H9 (cell line): Measurements from ENCODE around the gene POP4. TPM values are rescaled to one million over a fixed set of nuclear protein-coding genes. Genes with fewer than 3 reads are reported as not detected.

ENCODE experiments used
- DNase-seq: peaks from one replicate; pipeline ENCODE4 v3.0.0-alpha.2; 2017
- H2AFZ ChIP-seq: one replicate; pipeline ENCODE4 v1.6.1; 2013; ENCODE audit warnings: mild to moderate bottlenecking, low read length, control low read depth, moderate library complexity
- H2AK5ac ChIP-seq: 2 replicates; pipeline ENCODE4 v1.6.1; 2013; ENCODE audit warnings: low read length, control low read depth, mixed read lengths; ENCODE audit not compliant: insufficient read length
- H2BK120ac ChIP-seq: one replicate; pipeline ENCODE4 v1.6.1; 2013; ENCODE audit warnings: low read depth, mild to moderate bottlenecking, low read length, control low read depth, inconsistent platforms; ENCODE audit not compliant: poor library complexity, severe bottlenecking
- H2BK12ac ChIP-seq: 2 replicates; pipeline ENCODE4 v1.6.1; 2013; ENCODE audit warnings: low read length, control low read depth, mixed read lengths, low read depth; ENCODE audit not compliant: insufficient read length
- H2BK15ac ChIP-seq: 2 replicates; pipeline ENCODE4 v1.6.1; 2013; ENCODE audit warnings: low read depth, low read length, control low read depth
- H2BK20ac ChIP-seq: one replicate; pipeline ENCODE4 v1.6.1; 2013; ENCODE audit warnings: low read depth, mild to moderate bottlenecking, low read length, control low read depth, inconsistent platforms; ENCODE audit not compliant: poor library complexity, severe bottlenecking
- H2BK5ac ChIP-seq: 2 replicates; pipeline ENCODE4 v1.6.1; 2013; ENCODE audit warnings: low read length, control low read depth, mixed read lengths; ENCODE audit not compliant: insufficient read length
- H3K14ac ChIP-seq: 2 replicates; pipeline ENCODE4 v1.6.1; 2013; ENCODE audit warnings: low read length, control low read depth; ENCODE audit not compliant: insufficient read depth
- H3K18ac ChIP-seq: 2 replicates; pipeline ENCODE4 v1.6.1; 2013; ENCODE audit warnings: low read depth, mild to moderate bottlenecking, mixed read lengths, low read length, control low read depth; ENCODE audit not compliant: insufficient read length
- H3K23ac ChIP-seq: 2 replicates; pipeline ENCODE4 v1.6.1; 2013; ENCODE audit warnings: low read length, control low read depth, mixed read lengths, low read depth; ENCODE audit not compliant: insufficient read length
- H3K23me2 ChIP-seq: 2 replicates; pipeline ENCODE4 v1.6.1; 2013; ENCODE audit warnings: low read depth, mild to moderate bottlenecking, mixed read lengths, low read length, control low read depth; ENCODE audit not compliant: insufficient read length, poor library complexity, severe bottlenecking
- H3K27ac ChIP-seq: 2 replicates; pipeline ENCODE4 v1.5.1; 2013; ENCODE audit warnings: low read length, control low read depth, mixed read lengths, low read depth; ENCODE audit not compliant: insufficient read length
- H3K27me3 ChIP-seq: 2 replicates; pipeline ENCODE4 v1.6.1; 2013; ENCODE audit warnings: low read length, control low read depth, inconsistent platforms; ENCODE audit not compliant: insufficient read depth
- H3K4ac ChIP-seq: 2 replicates; pipeline ENCODE4 v1.6.1; 2013; ENCODE audit warnings: low read depth, mild to moderate bottlenecking, control low read depth, inconsistent platforms, low read length, moderate library complexity
- H3K4me1 ChIP-seq: 2 replicates; pipeline ENCODE4 v1.6.1; 2013; ENCODE audit warnings: low read length, control low read depth, inconsistent platforms; ENCODE audit not compliant: insufficient read depth
- H3K4me2 ChIP-seq: 2 replicates; pipeline ENCODE4 v1.6.1; 2013; ENCODE audit warnings: low read length, control low read depth, mixed read lengths; ENCODE audit not compliant: insufficient read length, insufficient read depth
- H3K56ac ChIP-seq: 2 replicates; pipeline ENCODE4 v1.6.1; 2013; ENCODE audit warnings: low read depth, mild to moderate bottlenecking, mixed read lengths, low read length, control low read depth; ENCODE audit not compliant: insufficient read length
- H3K79me1 ChIP-seq: 2 replicates; pipeline ENCODE4 v1.6.1; 2013; ENCODE audit warnings: low read depth, mild to moderate bottlenecking, moderate library complexity, low read length, control low read depth, inconsistent platforms; ENCODE audit not compliant: insufficient read depth, poor library complexity, severe bottlenecking
- H3K79me2 ChIP-seq: 2 replicates; pipeline ENCODE4 v1.6.1; 2013; ENCODE audit warnings: low read length, control low read depth, inconsistent platforms; ENCODE audit not compliant: insufficient read depth
- H3K9ac ChIP-seq: 2 replicates; pipeline ENCODE4 v1.6.1; 2013; ENCODE audit warnings: low read length, control low read depth, mixed read lengths; ENCODE audit not compliant: insufficient read length; ENCODE audit errors: extremely low read depth
- H3K9me3 ChIP-seq: one replicate; pipeline ENCODE4 v1.6.1; 2013; ENCODE audit warnings: low read depth, low read length, inconsistent platforms; ENCODE audit not compliant: control insufficient read depth
- H3T11ph ChIP-seq: one replicate; pipeline ENCODE4 v1.6.1; 2013; ENCODE audit warnings: mild to moderate bottlenecking, low read length, control low read depth, inconsistent platforms
- H4K20me1 ChIP-seq: one replicate; pipeline ENCODE4 v1.6.1; 2013; ENCODE audit not compliant: control insufficient read depth, insufficient read length, insufficient read depth
- H4K5ac ChIP-seq: 2 replicates; pipeline ENCODE4 v1.6.1; 2013; ENCODE audit warnings: low read depth, mild to moderate bottlenecking, mixed read lengths, low read length, control low read depth; ENCODE audit not compliant: insufficient read length
- H4K8ac ChIP-seq: replicated peaks from 2 replicates; pipeline ENCODE4 v1.6.1; 2013; ENCODE audit warnings: low read length, control low read depth, mixed read lengths, low read depth; ENCODE audit not compliant: insufficient read length
- H4K91ac ChIP-seq: 2 replicates; pipeline ENCODE4 v1.6.1; 2013; ENCODE audit warnings: low read depth, mild to moderate bottlenecking, moderate library complexity, mixed read lengths, low read length, control low read depth; ENCODE audit not compliant: insufficient read length
- H3K27ac Mint-ChIP-seq, 3 experiments: 2 replicates in 2 of 3; 3 replicates in 1 of 3; pipeline ENCODE4 v1.8.0; 2020 to 2021; ENCODE audit warnings: mixed read lengths in 3 of 3, mild to moderate bottlenecking in 1 of 3, moderate library complexity in 1 of 3
- H3K27me3 Mint-ChIP-seq: 2 replicates; pipeline ENCODE4 v1.8.0; 2021; ENCODE audit warnings: low read depth, mild to moderate bottlenecking, moderate library complexity, mixed read lengths
- H3K36me3 Mint-ChIP-seq, 3 experiments: 2 replicates in 2 of 3; 3 replicates in 1 of 3; pipeline ENCODE4 v1.8.0; 2020 to 2021; ENCODE audit warnings: low read depth in 3 of 3, mixed read lengths in 3 of 3; ENCODE audit not compliant: insufficient read depth in 1 of 3
- H3K4me1 Mint-ChIP-seq, 2 experiments: 2 replicates each; pipeline ENCODE4 v1.8.0; 2020; ENCODE audit warnings: mixed read lengths in 2 of 2
- H3K4me3 Mint-ChIP-seq, 2 experiments: 2 replicates in 1 of 2; 3 replicates in 1 of 2; pipeline ENCODE4 v1.8.0; 2020 to 2021; ENCODE audit warnings: mild to moderate bottlenecking in 2 of 2, mixed read lengths in 2 of 2, moderate library complexity in 1 of 2
- H3K9me3 Mint-ChIP-seq, 2 experiments: 2 replicates in 1 of 2; 3 replicates in 1 of 2; pipeline ENCODE4 v1.8.0; 2020; ENCODE audit warnings: mild to moderate bottlenecking in 2 of 2, mixed read lengths in 2 of 2, moderate library complexity in 1 of 2
- CTCF ChIP-seq: fragments of 200-600 bp; sonication (generic); conservative IDR thresholded peaks from 3 replicates; pipeline ENCODE4 v1.8.0; 2021; ENCODE audit warnings: antibody characterized with exemption, mild to moderate bottlenecking
- WGBS: extraction: QIAGEN DNeasy Blood & Tissue Kit; methylation state at CpG from one replicate; pipeline ENCODE4 v1.1.7; 2013; ENCODE audit warnings: missing lambda C conversion rate, low lambda C conversion rate, mixed read lengths; ENCODE audit not compliant: insufficient read length; ENCODE audit errors: extremely low coverage; 5-methylcytosine and 5-hydroxymethylcytosine counted together
- total RNA-seq: library from RNA; stranded (reverse); gene quantifications from 2 replicates; pipeline ENCODE4 v1.2.1, GENCODE V29; 2021

The POP4 gene
- total RNA-seq, 1 experiment from 2014 or later: 51.4 TPM

GRCh38 chr19:29660835-29661234 is 54.8 kb downstream of the POP4 start:
- Histone ChIP-seq H2BK5ac (no peak overlapping the region), H4K5ac (no peak overlapping the region), H3K23me2 (peaks cover 5% of the 10 kb centered on the region), H3K56ac (no peak overlapping the region), H2BK15ac (no peak overlapping the region), H3K79me1 (no peaks in the 10 kb centered on the region), H3K9me3 (no peaks in the 10 kb centered on the region), H2AK5ac (no peak overlapping the region), H2BK12ac (no peak overlapping the region), H3K23ac (no peak overlapping the region), H3K18ac (no peak overlapping the region), H2BK20ac (no peak overlapping the region), H3T11ph (no peak overlapping the region), H3K79me2 (no peaks in the 10 kb centered on the region), H3K9ac (no peak overlapping the region), H4K91ac (no peak overlapping the region), H3K4ac (no peak overlapping the region), H2AFZ (no peak overlapping the region), H2BK120ac (no peak overlapping the region), H4K8ac (no peak overlapping the region), H4K20me1 (no peaks in the 10 kb centered on the region), H3K27ac (no peak overlapping the region), H3K27me3 (no peaks in the 10 kb centered on the region), H3K14ac (no peak overlapping the region), H3K4me1 (no peaks in the 10 kb centered on the region), H3K4me2 (no peak overlapping the region)
- Mint-ChIP-seq H3K4me1 (no peaks in the 10 kb centered on the region), H3K27ac (no peak overlapping the region), H3K4me3 (no peak overlapping the region), H3K9me3 (no peaks in the 10 kb centered on the region), H3K27me3 (peaks cover 11% of the 10 kb centered on the region), H3K36me3 (no peaks in the 10 kb centered on the region)
- DNase-seq: no peak
- no CpG with 5 or more reads among the region's 10 CpGs for WGBS
- TF ChIP-seq CTCF: no peak
